NT2/D1 (cell line): ENCODE measurements around the gene MYH7.

Experiments used
- SUZ12 ChIP-seq: IDR thresholded peaks from 2 replicates; pipeline ENCODE4 v1.6.1; 2011; ENCODE audit not compliant: insufficient read length, insufficient read depth; ENCODE audit errors: extremely low read depth
- YY1 ChIP-seq: IDR thresholded peaks from 2 replicates; pipeline ENCODE4 v1.6.1; 2011; ENCODE audit not compliant: insufficient read length, insufficient read depth
- ZNF274 ChIP-seq: IDR thresholded peaks from 2 replicates; pipeline ENCODE4 v1.6.1; 2011; ENCODE audit warnings: mild to moderate bottlenecking, low read depth, low read length

- TF ChIP-seq YY1 (no peak), ZNF274 (no peak), SUZ12 (no peak)
These were observed 36.3 kb downstream of the MYH7 start for GRCh38 chr14:23399136-23399535.
